WTC11 (cell line): Measurements from ENCODE around the gene ZNF570. TPM values are rescaled to one million over a fixed set of nuclear protein-coding genes. Genes with fewer than 3 reads are reported as not detected.

ENCODE experiments used
- ATAC-seq: fragments of 200-7000 bp; cut with Tn5 transposase; 2 replicates; pipeline ENCODE4 v1.10.0; 2021; ENCODE audit warnings: mild to moderate bottlenecking, moderate library complexity
- CTCF ChIA-PET: fragments of 300-600 bp; sonication (Branson Sonifier 250); formaldehyde crosslinking; loops from one replicate; lab custom pipeline; 2021; ENCODE audit warnings: antibody characterized with exemption; lab: Charles Lee
- POLR2A ChIA-PET: fragments of 350-600 bp; sonication (Branson Sonifier 250); formaldehyde crosslinking; loops from one replicate; lab custom pipeline; 2021; ENCODE audit warnings: antibody characterized with exemption; lab: Charles Lee
- DNase-seq: peaks from one replicate; pipeline ENCODE4 v3.0.0; 2021; ENCODE audit warnings: low spot score
- H3K27ac Mint-ChIP-seq: 2 replicates; pipeline ENCODE4 v1.8.0; 2021; ENCODE audit warnings: mixed read lengths
- H3K27me3 Mint-ChIP-seq: 2 replicates; pipeline ENCODE4 v1.8.0; 2021; ENCODE audit warnings: low read depth, mild to moderate bottlenecking, moderate library complexity, mixed read lengths
- H3K36me3 Mint-ChIP-seq: 2 replicates; pipeline ENCODE4 v1.8.0; 2021; ENCODE audit warnings: mixed read lengths
- H3K4me1 Mint-ChIP-seq: 2 replicates; pipeline ENCODE4 v1.8.0; 2022; ENCODE audit warnings: mixed read lengths
- H3K4me3 Mint-ChIP-seq: 2 replicates; pipeline ENCODE4 v1.8.0; 2021; ENCODE audit warnings: mild to moderate bottlenecking, moderate library complexity, mixed read lengths
- H3K9me3 Mint-ChIP-seq: 2 replicates; pipeline ENCODE4 v1.8.0; 2021; ENCODE audit warnings: mixed read lengths
- ARID4B ChIP-seq: sonication (generic); formaldehyde crosslinking; IDR thresholded peaks from 2 replicates; pipeline ENCODE4 v1.8.0; 2023; ENCODE audit warnings: missing genetic modification reagents, mild to moderate bottlenecking, borderline replicate concordance
- CREM ChIP-seq: sonication (generic); formaldehyde crosslinking; IDR thresholded peaks from 2 replicates; pipeline ENCODE4 v1.8.1; 2022; ENCODE audit warnings: mild to moderate bottlenecking, missing genetic modification reagents, moderate library complexity
- E2F5 ChIP-seq: sonication (generic); formaldehyde crosslinking; IDR thresholded peaks from 2 replicates; pipeline ENCODE4 v1.8.1; 2022; ENCODE audit warnings: mild to moderate bottlenecking, moderate library complexity, missing genetic modification reagents
- EMX1 ChIP-seq: fragments of 250-450 bp; sonication (Bioruptor Pico); IDR thresholded peaks from 2 replicates; pipeline ENCODE4 v1.8.0; 2021; ENCODE audit warnings: mild to moderate bottlenecking
- FOXK1 ChIP-seq: sonication (generic); formaldehyde crosslinking; IDR thresholded peaks from 2 replicates; pipeline ENCODE4 v1.8.0; 2022; ENCODE audit warnings: mild to moderate bottlenecking, moderate library complexity, missing genetic modification reagents
- GABPB1 ChIP-seq: sonication (generic); formaldehyde crosslinking; IDR thresholded peaks from 2 replicates; pipeline ENCODE4 v1.8.1; 2023; ENCODE audit warnings: mild to moderate bottlenecking, missing genetic modification reagents
- GTF2I ChIP-seq: fragments of 250-450 bp; sonication (Bioruptor Pico); conservative IDR thresholded peaks from 2 replicates; pipeline ENCODE4 v1.4.0; 2021; ENCODE audit warnings: mild to moderate bottlenecking
- HMGXB4 ChIP-seq: sonication (generic); formaldehyde crosslinking; IDR thresholded peaks from 2 replicates; pipeline ENCODE4 v1.8.1; 2023; ENCODE audit warnings: mild to moderate bottlenecking, moderate library complexity, missing genetic modification reagents
- IRF1 ChIP-seq: sonication (generic); formaldehyde crosslinking; IDR thresholded peaks from 2 replicates; pipeline ENCODE4 v1.8.0; 2023; ENCODE audit warnings: missing genetic modification reagents
- IRF2 ChIP-seq: sonication (generic); formaldehyde crosslinking; IDR thresholded peaks from 2 replicates; pipeline ENCODE4 v1.8.0; 2022; ENCODE audit warnings: low read depth, missing genetic modification reagents, borderline replicate concordance
- MYBL2 ChIP-seq: sonication (generic); formaldehyde crosslinking; IDR thresholded peaks from 2 replicates; pipeline ENCODE4 v1.8.1; 2023; ENCODE audit warnings: mild to moderate bottlenecking, moderate library complexity, missing genetic modification reagents
- NFYB ChIP-seq: sonication (generic); formaldehyde crosslinking; conservative IDR thresholded peaks from 2 replicates; pipeline ENCODE4 v1.8.0; 2022; ENCODE audit warnings: low read depth, missing genetic modification reagents
- RELA ChIP-seq: sonication (generic); formaldehyde crosslinking; IDR thresholded peaks from 2 replicates; pipeline ENCODE4 v1.8.1; 2022; ENCODE audit warnings: missing genetic modification reagents, mild to moderate bottlenecking, borderline replicate concordance
- RORB ChIP-seq: fragments of 250-450 bp; sonication (Bioruptor Pico); IDR thresholded peaks from 2 replicates; pipeline ENCODE4 v1.9.0; 2021; ENCODE audit warnings: mild to moderate bottlenecking
- SP1 ChIP-seq: sonication (generic); formaldehyde crosslinking; conservative IDR thresholded peaks from 2 replicates; pipeline ENCODE4 v1.8.1; 2022; ENCODE audit warnings: missing genetic modification reagents
- STAT6 ChIP-seq: sonication (generic); formaldehyde crosslinking; conservative IDR thresholded peaks from 2 replicates; pipeline ENCODE4 v1.8.1; 2023; ENCODE audit warnings: mild to moderate bottlenecking, low read depth, missing genetic modification reagents, moderate library complexity
- TP53 ChIP-seq: sonication (generic); formaldehyde crosslinking; IDR thresholded peaks from 2 replicates; pipeline ENCODE4 v1.8.1; 2023; ENCODE audit warnings: mild to moderate bottlenecking, missing genetic modification reagents
- USF1 ChIP-seq: sonication (generic); formaldehyde crosslinking; IDR thresholded peaks from 2 replicates; pipeline ENCODE4 v1.8.0; 2022; ENCODE audit warnings: mild to moderate bottlenecking, missing genetic modification reagents
- USF2 ChIP-seq: sonication (generic); formaldehyde crosslinking; IDR thresholded peaks from 2 replicates; pipeline ENCODE4 v1.8.1; 2023; ENCODE audit warnings: mild to moderate bottlenecking, missing genetic modification reagents, moderate library complexity
- ZNF219 ChIP-seq: sonication (generic); formaldehyde crosslinking; IDR thresholded peaks from 2 replicates; pipeline ENCODE4 v1.8.0; 2023; ENCODE audit warnings: missing genetic modification reagents, mild to moderate bottlenecking, borderline replicate concordance
- ZNF423 ChIP-seq: fragments of 250-450 bp; sonication (Bioruptor Pico); IDR thresholded peaks from 2 replicates; pipeline ENCODE4 v2.1.2; 2022; ENCODE audit warnings: mild to moderate bottlenecking, moderate library complexity
- ZSCAN18 ChIP-seq: fragments of 250-450 bp; sonication (Bioruptor Pico); IDR thresholded peaks from 2 replicates; pipeline ENCODE4 v2.1.2; 2022; ENCODE audit warnings: mild to moderate bottlenecking, moderate library complexity
- total RNA-seq: library from RNA; stranded (reverse); gene quantifications from 3 replicates; pipeline ENCODE4 v1.2.3, GENCODE V29; 2021

Gene ZNF570
- total RNA-seq, 1 experiment from 2014 or later = 7.2 TPM

- Mint-ChIP-seq H3K4me1 (peaks cover 14% of the 10 kb centered on the region), H3K9me3 (no peaks in the 10 kb centered on the region), H3K36me3 (peaks cover 9% of the 10 kb centered on the region), H3K27ac (peak within 1 kb of the TSS; percentile 98), H3K4me3 (peak within 1 kb of the TSS; percentile 98), H3K27me3 (no peaks in the 10 kb centered on the region)
- DNase-seq = peak; percentile 88
- CTCF ChIA-PET = interaction anchor here (0.8 to 1.9 kb wide), 2 partner anchors 96 to 249 kb away, joined by 5 to 6 read pairs; partner anchors contain the start of genes ZNF383 and ZNF527
- POLR2A ChIA-PET = interaction anchor here (0.9 to 1.2 kb wide), 3 partner anchors 40 to 132 kb away, joined by 3 to 9 read pairs (median 5); partner anchors contain the start of genes ZNF540, ZNF571 and ZNF793
- peak; percentile 78 for ATAC-seq
- TF ChIP-seq SP1 (CRISPR knock-in tag) (peak; percentile 62; the same call in 1 of the 2 replicates), IRF1 (no peak), HMGXB4 (CRISPR knock-in tag) (peak; percentile 70; the same call in 1 of the 2 replicates), GTF2I (CRISPR knock-in tag) (no peak; the same call in 1 of the 2 replicates), RORB (CRISPR knock-in tag) (no peak), ZNF423 (no peak), FOXK1 (peak; percentile 44), NFYB (CRISPR knock-in tag) (no peak), STAT6 (CRISPR knock-in tag) (no peak), IRF2 (CRISPR knock-in tag) (no peak), EMX1 (CRISPR knock-in tag) (no peak), GABPB1 (CRISPR knock-in tag) (peak; percentile 87), MYBL2 (CRISPR knock-in tag) (peak; percentile 70; the same call in 1 of the 2 replicates), USF1 (CRISPR knock-in tag) (0 out of 2 replicates have a peak, but pooled peaks have one; percentile 8), RELA (CRISPR knock-in tag) (0 out of 2 replicates have a peak, but pooled peaks have one; percentile 52), ZSCAN18 (CRISPR knock-in tag) (no peak), ARID4B (CRISPR knock-in tag) (peak; percentile 72; the same call in 1 of the 2 replicates), CREM (no peak), TP53 (CRISPR knock-in tag) (no peak), ZNF219 (CRISPR knock-in tag) (no peak), USF2 (no peak; the same call in 1 of the 2 replicates), E2F5 (0 out of 2 replicates have a peak, but pooled peaks have one; percentile 58)
Measured at GRCh38 chr19:37466798-37467607, 2.2 kb upstream of the ZNF570 start, which contains the start of gene ZNF569. Gene ZNF569 (minus strand): TSS chr19:37467444. CDS start chr19:37444921, 22,523 bp downstream.
